Stimulated activated CD8-positive, alpha-beta memory T cell treated with anti-CD3 and anti-CD28 coated beads, Interleukin-2, amount 100 ng/mL, for 1 hour (primary cell): ENCODE data around the gene PRUNE2.

ENCODE experiments used
- DNase-seq, 2 donors: peaks; one replicate each; pipeline ENCODE4 v3.0.0-alpha.2; 2020; ENCODE audit warnings: low read depth in 2 of 2

PRUNE2 gene

GRCh38 chr9:76902395-76902794, 3.5 kb downstream of the PRUNE2 start:
- DNase-seq, result no peak

GRCh38 chr9:76901801-76902200, 4.1 kb downstream of the PRUNE2 start:
- no peak for DNase-seq

GRCh38 chr9:76900884-76901440, 5.0 kb downstream of the PRUNE2 start:
- DNase-seq, result no peak

GRCh38 chr9:76898786-76899185, 7.1 kb downstream of the PRUNE2 start:
- DNase-seq, result no peak

- no peak for DNase-seq
These were observed 7.9 kb downstream of the PRUNE2 start for GRCh38 chr9:76897804-76898525.

- no peak for DNase-seq
These were observed 9.9 kb downstream of the PRUNE2 start for GRCh38 chr9:76896035-76896434.

- DNase-seq, result no peak
These were observed 10.7 kb downstream of the PRUNE2 start for GRCh38 chr9:76895186-76895585.

GRCh38 chr9:76894198-76894597, 11.7 kb downstream of the PRUNE2 start:
- no peak for DNase-seq

GRCh38 chr9:76893395-76893932, 12.4 kb downstream of the PRUNE2 start:
- no peak for DNase-seq

GRCh38 chr9:76891874-76892273, 14.0 kb downstream of the PRUNE2 start:
- DNase-seq, result no peak

- DNase-seq, result no peak
These were observed 14.6 kb downstream of the PRUNE2 start for GRCh38 chr9:76891279-76891678.

- no peak for DNase-seq
These were observed 18.0 kb downstream of the PRUNE2 start for GRCh38 chr9:76887951-76888350.

GRCh38 chr9:76887003-76887821, 18.7 kb downstream of the PRUNE2 start:
- DNase-seq, result no peak

- DNase-seq, result no peak
These were observed 19.6 kb downstream of the PRUNE2 start for GRCh38 chr9:76886318-76886717.

GRCh38 chr9:76884823-76885222, 21.1 kb downstream of the PRUNE2 start:
- DNase-seq, result no peak

- DNase-seq, result no peak
These were observed 22.5 kb downstream of the PRUNE2 start for GRCh38 chr9:76883341-76883855.

- DNase-seq, result no peak
These were observed 23.2 kb downstream of the PRUNE2 start for GRCh38 chr9:76882686-76883085.

GRCh38 chr9:76880210-76880609, 25.7 kb downstream of the PRUNE2 start:
- DNase-seq, result no peak

- DNase-seq, result no peak
These were observed 27.0 kb downstream of the PRUNE2 start for GRCh38 chr9:76878933-76879332.

GRCh38 chr9:76877961-76878360, 28.0 kb downstream of the PRUNE2 start:
- no peak for DNase-seq

GRCh38 chr9:76876098-76876497, 29.8 kb downstream of the PRUNE2 start:
- no peak for DNase-seq

GRCh38 chr9:76873821-76874220, 32.1 kb downstream of the PRUNE2 start:
- DNase-seq, result no peak
